NCI-H1105 treated with DMSO at 0.1 percent for 48 hours (cell line): ENCODE data around the gene KRT3.

Source experiments
- DNase-seq: peaks from one replicate; lab custom pipeline; 2025; lab: John Stamatoyannopoulos, UW

The KRT3 gene

GRCh38 chr12:52827499-52828090 is 31.7 kb upstream of the KRT3 start:
- DNase-seq = no peak

GRCh38 chr12:52826611-52827498 is 30.9 kb upstream of the KRT3 start:
- no peak for DNase-seq

DNA sequence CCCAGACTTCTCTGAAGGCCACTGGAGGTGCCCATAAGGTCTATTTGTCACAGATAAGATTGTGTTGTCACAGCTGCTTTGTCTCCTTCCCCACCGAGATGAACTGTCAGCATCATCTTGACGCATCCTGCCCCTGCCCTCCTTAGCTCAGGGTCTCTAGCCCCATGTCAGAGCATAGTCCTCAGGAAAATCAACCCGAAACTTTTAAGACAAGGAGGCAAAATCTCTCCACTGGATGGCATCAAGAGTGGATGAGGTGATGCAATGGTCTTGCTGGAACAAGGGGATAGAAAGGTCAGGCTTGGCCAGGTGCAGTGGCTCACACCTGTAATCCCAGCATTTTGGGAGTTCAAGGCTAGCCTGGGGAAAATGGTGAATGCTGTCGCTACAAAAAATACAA is 30.0 kb upstream of the KRT3 start:
- DNase-seq = no peak

DNA sequence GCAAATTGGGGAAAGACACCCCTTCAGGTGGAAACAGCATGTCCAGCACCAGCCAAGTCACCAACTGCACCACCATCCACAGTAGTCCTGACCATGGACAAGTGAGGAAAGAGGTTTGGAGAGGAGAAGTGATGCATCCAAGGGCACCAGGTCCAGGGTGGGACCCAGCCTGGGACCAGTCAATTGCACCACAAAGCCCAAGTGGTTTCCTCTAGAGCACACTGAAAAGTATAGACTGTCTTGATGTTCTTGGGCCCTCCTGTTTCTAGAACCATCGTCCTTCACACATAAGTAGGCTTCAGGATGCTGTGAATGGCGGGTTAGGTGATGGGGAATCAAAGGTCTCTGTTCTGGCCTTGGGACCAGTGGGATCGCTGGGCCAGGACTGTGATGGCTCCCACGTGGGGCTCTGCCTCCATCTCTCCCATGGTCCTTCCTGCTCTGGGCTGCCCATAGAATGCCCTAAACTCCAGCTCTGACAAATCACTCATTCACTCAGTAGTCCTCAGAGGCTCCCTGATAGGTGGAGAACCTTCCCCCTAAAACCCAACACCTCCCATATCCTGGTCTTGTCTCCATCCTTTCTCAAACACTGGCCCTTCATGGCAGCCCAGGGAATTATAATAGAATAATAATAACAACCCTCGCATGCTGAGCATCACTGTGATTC is 29.0 kb upstream of the KRT3 start:
- DNase-seq = no peak

DNA sequence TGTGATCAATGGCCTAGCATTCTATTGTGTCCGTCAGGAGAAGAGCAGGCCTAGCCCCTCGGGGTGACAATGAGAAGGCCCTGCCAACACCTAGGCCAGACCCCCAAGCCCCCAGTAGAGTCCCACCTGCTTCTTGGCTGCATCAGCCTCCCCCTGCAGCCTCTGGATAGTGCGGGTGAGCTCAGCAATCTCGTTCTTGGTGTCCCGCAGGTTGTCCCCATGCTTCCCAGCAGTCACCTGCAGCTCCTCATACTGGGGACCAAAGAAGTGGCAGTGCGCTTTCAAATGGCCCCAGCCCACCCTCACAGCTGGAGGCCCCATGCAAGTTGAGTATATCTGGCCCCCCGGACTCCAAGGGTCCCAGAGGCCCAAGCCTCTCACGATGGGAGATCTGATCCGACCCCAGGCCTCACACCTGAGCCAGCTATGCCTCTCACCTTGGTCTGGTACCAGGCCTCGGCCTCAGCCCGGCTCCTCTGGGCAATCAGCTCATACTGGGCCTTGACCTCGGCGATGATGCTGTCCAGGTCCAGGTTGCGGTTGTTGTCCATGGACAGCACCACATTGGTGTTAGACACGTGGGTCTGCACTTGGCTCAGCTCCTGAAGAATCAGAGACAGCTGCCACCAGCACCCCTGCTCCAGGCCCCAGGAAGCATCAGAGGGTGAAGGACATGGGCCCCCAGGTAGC is 28.0 kb upstream of the KRT3 start:
- DNase-seq = no peak

DNA sequence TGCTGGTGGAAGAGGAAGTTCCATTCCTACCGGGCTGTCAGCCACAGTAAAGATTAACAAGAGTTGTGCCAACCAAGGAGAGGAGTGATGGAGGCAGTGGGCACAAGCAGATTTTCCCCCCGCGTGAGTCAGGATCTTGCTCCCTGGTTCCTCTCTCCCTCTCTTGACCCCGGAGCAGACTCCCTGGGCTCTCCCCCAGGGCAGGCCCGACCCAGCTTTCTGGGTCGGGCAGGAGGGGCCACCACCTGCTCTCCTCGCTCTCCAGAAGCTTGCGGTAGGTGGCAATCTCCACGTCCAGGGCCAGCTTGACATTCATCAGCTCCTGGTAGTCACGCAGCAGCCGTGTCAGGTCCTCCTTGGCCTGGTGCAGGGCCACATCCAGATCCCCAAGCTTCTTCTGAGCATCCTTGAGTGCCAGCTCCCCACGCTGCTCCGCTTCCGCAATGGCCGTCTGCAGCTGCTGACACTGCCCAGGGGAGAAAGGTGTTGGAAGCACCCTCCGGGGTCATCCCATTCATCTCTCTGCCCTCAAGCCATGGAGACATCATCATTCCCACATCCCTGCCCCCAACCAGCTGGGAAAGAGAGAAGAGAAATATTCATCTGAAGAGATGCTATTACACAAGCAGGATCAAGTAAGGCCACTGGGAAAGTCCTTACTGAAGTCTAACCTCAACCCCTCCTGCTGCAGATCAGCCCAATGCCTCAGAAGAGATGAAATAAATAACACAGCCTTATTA is 27.0 kb upstream of the KRT3 start:
- DNase-seq = no peak

DNA sequence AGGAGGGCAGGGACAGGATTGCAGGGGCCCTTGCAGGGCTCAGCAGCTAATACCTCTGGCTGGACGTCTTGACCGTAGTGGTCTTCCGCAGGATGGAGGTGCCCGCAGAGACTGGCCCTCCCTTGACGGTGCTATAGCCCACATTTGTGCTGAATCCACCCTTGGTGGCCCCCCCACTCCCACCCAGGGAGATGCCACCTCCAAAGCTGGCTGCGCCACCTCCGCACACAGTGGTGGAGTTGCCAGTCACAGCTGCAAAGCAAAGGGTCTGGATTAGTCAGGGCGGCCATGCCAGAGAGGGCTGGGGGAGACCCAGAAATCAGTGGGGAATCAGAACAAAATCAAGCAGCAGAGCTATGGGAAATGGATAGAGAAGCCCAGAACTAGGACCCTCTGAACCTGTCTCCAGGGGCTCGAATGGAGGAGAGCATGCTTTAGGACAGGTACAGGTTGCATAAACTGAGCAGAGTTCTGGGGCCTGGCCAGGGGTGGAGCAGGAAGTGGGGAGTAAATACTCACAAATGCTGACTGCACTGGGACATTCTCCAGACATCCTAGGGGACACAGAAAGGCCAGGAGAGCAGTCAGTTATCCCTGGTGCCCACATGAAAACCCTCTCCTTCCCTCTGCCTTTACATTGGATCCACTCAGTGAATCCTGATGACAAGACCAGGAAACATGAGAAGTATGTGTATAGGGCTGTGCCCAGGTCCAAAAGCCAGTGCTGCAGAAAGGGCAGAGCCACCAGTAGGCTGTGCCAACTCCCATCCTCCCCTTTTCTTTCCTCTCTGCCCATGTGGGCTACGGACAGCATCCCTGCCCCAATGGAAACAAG is 26.1 kb upstream of the KRT3 start:
- DNase-seq = no peak

DNA sequence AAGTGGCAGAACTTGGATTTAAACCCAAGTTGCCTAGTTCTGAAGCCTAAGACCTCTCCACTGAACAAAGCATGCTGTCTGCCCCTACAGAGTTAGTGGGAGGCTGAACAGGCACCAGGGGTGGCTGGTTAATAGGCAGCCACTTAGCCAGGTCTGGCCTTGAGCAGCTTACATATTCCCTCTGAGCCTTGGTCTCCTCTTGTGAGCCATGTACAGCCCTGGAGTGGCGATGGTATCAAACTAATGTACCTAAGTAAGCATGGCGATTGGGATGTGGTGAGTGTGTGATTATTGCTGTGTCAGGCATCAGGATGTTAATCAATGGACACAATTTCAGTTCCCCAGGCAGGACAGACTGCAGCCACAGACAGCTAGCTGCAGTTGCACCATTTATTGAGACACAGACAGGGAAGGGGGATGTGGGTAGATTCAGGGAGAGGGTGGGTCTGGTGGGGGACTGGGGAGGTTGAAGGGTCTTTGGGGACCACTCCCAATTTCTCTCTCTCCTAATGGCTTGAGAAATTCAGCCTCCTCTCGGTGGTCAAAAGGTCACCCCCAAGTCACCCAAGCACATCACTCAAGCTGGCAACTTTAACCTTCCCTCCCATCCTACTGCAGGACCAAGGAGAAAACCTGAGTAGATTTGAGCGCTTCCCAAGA is 25.3 kb upstream of the KRT3 start:
- no peak for DNase-seq

DNA sequence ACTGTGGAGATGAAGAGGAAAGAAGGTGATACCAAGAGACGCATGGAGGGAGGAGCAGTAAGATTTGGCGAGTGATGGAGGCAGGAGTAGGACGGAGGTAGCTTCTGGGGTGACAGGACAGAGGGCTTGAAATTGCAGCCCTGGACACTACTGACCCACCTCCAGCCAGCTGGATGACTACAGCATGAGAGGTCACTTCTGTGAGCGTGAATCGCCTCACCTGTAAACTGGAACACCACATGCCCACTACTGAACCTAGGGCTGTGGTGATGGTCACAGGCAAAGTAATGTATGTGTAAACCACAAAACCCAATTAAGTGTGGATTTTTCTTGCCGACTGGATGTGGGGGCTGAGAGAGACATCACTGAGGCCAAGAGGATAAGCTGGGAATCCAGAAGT is 24.6 kb upstream of the KRT3 start:
- no peak for DNase-seq

DNA sequence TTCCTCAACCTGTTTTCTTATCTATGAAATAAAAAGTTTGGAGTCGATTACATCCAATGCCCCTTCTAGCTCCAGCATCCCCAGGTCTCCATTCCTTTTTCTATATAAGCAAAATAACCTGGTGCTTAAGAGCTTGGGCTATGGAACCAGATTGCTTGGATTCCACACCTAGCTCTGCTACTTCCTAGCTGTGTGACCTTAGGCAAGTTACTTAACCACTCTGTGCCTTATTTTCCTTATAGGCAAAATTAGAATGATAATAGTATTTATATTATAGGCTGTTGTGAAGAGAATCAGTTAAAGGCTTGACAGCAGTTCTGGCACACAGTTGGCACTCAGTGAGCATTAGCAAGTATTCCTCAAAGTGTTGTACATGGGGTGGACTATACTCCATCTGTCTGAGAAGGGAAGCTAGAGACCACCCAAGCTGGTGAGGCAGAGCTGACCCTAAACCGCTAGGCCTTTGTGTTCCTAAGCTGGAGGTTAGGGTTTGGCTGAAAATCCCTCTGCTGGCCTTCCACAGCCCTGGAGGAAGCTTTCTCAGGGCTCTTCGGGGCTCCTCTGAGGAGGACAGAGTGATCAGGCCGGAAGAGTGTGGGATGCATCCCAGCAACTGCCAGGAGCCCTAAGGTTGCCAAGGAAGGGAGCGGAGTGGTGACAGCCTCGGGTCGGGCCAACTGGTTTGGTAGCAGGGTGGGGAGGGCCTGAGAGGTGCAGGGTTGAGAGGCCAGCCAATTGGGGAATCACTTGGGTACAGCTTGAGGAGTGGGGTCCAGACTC is 24.0 kb upstream of the KRT3 start:
- DNase-seq = no peak

DNA sequence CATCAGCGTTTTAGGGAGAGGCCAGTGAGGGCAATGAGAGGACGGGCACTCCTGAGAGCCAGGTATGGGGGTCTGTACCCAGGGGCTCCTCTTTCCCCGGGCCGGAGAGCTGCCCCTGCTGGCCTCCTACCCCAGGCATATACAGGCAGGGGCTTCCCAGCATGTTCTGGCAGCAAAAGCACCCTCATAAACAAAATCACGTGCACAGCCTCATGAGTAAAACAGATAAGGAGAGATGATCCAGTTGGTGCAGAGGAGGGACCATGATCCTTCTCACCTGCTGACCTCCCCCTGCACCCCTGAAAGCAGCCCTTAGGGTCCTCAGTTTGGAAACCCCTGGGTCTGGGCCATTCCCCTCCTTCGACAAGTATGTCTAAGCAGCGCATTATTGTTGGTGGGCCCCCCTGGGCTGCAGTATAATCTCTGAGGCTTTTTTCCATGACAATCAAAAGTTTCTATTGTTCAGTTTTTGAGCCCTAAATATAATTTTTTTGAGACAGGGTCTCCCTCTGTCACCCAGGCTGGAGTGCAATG is 23.0 kb upstream of the KRT3 start:
- DNase-seq = no peak

- no peak for DNase-seq
Observed at GRCh38 chr12:52818388-52818787, 22.5 kb upstream of the KRT3 start.

DNA sequence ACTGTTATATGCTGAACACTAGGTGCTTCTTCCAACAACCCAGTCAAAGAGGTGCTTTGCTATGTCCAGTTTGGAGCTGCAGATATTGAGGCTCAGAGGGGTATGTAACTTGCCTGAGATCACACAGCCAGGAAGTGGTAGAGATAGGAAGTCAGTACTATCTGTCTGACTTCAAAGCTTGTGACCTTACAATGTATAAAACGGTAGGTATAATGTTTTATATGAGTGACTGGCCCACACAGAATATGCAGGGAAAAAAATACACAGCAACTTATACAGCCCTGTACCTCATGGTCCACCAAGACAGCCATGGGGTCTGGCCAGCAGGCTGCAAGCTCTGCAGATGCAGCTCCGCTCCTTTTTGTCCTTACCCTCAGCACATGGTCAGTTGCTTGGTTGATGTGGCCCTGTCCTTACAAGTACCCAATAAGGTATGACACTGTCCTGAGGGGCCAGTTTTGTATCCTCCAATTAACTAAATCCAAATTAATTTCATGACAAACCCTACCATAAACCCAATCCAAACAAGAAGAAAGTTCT is 21.9 kb upstream of the KRT3 start:
- no peak for DNase-seq

GRCh38 chr12:52817003-52817698 is 21.2 kb upstream of the KRT3 start:
- no peak for DNase-seq

- no peak for DNase-seq
Observed at GRCh38 chr12:52815676-52816588, 20.0 kb upstream of the KRT3 start.

- no peak for DNase-seq
Observed at GRCh38 chr12:52815161-52815560, 19.2 kb upstream of the KRT3 start.

- no peak for DNase-seq
Observed at GRCh38 chr12:52814710-52815155, 18.8 kb upstream of the KRT3 start.
